Heart left ventricle (tissue), 16 donors: ENCODE data around the gene RMND1. TPM values are rescaled to one million over a fixed set of nuclear protein-coding genes. Genes with fewer than 3 reads are reported as not detected.
"Not testable (repeated sequence)": the region's sequence is repeated elsewhere in the genome, so short reads cannot be mapped to it uniquely, and the experiment has no call there.

Experiments
- ATAC-seq, 4 donors: fragments of 200-7000 bp; cut with Tn5 transposase; one replicate each; pipeline ENCODE4 v1.9.1; 2020 to 2022; ENCODE audit warnings: moderate library complexity in 4 of 4, mild to moderate bottlenecking in 3 of 4, moderate number of reproducible peaks in 1 of 4
- DNase-seq, 5 donors: peaks; one replicate each; pipeline ENCODE4 v3.0.0-alpha.2; 2020
- H3K27ac ChIP-seq, 12 donors: fragments of 200-600 bp; sonication (generic) in 4 of 12; one replicate each; pipeline versions ENCODE4 v1.5.0 to v1.8.0; 2016 to 2022; ENCODE audit warnings: mild to moderate bottlenecking in 2 of 12
- H3K27me3 ChIP-seq, 9 donors: fragments of 200-600 bp; sonication (generic) in 2 of 9; one replicate each; pipeline versions ENCODE4 v1.5.1 to v1.8.0; 2016 to 2022; ENCODE audit warnings: mild to moderate bottlenecking in 3 of 9
- H3K36me3 ChIP-seq, 9 donors: fragments of 200-600 bp; sonication (generic) in 2 of 9; one replicate each; pipeline versions ENCODE4 v1.5.0 to v1.8.0; 2018 to 2022; ENCODE audit warnings: mild to moderate bottlenecking in 2 of 9
- H3K4me1 ChIP-seq, 12 donors: fragments of 200-600 bp; sonication (generic) in 4 of 12; one replicate each; pipeline versions ENCODE4 v1.5.0 to v1.8.0; 2016 to 2022; ENCODE audit warnings: mild to moderate bottlenecking in 3 of 12
- H3K4me3 ChIP-seq, 12 donors: fragments of 200-600 bp; sonication (generic) in 4 of 12; one replicate each; pipeline versions ENCODE4 v1.5.0 to v1.8.0; 2017 to 2022; ENCODE audit warnings: mild to moderate bottlenecking in 9 of 12, moderate library complexity in 4 of 12
- H3K9me3 ChIP-seq, 12 donors: fragments of 200-600 bp; sonication (generic) in 4 of 12; one replicate each; pipeline versions ENCODE4 v1.5.0 to v1.8.0; 2016 to 2022; ENCODE audit warnings: mild to moderate bottlenecking in 1 of 12
- CTCF ChIP-seq, 12 donors: fragments of 200-600 bp; sonication (generic) in 4 of 12; IDR thresholded peaks; one replicate each; pipeline versions ENCODE4 v1.5.0 to v1.8.0; 2018 to 2022; ENCODE audit warnings: antibody characterized with exemption in 12 of 12, mild to moderate bottlenecking in 5 of 12
- POLR2A ChIP-seq, 2 donors: fragments of 450-650 bp; IDR thresholded peaks; one replicate each; pipeline ENCODE4 v1.6.1; 2017; ENCODE audit warnings: antibody characterized with exemption in 2 of 2, mild to moderate bottlenecking in 2 of 2, moderate library complexity in 2 of 2
- WGBS, 4 donors: extraction: QIAGEN DNeasy Blood & Tissue Kit in 2 of 4; methylation state at CpG; one replicate each; pipeline versions ENCODE4 v1.1.5 to v1.1.7; 2013 to 2018; 5-methylcytosine and 5-hydroxymethylcytosine counted together
- intact Hi-C, 10 donors: fragments of 100-400 bp; cut with DNase I; formaldehyde crosslinking; loops; one replicate each; pipeline versions ENCODE4 v1.11.1 to v1.14.2; 2022
- polyA plus RNA-seq, 2 donors: library from polyadenylated mRNA; stranded (reverse); fragments of 200-250 nt; gene quantifications; one replicate each; pipeline ENCODE4 v1.2.3, GENCODE V29; 2013
- total RNA-seq, 9 donors: library from RNA; depleted of rRNA in 2 of 9; stranded (reverse); fragments of >200 nt in 2 of 9; fragmentation: NEBNext Ultra II Directional in 3 of 9; extraction: Animal tissue kit (Norgen Biotek cat#: 25700) in 3 of 9; gene quantifications; one replicate each; pipeline versions ENCODE4 v1.1.0 to v1.2.4, GENCODE V29; 2016 to 2023
- donor health status: ischemic (EF 13 %, LVEDD 7.1; RV severe dilation, severe dysfunction).
- donor health status: healthy with polysubstance abuse.
- donor health status: DM: no; HTN: yes; CAD: no.
- donor health status: DM: no; HTN: no; CAD: no.
- donor health status: ischemic (EF 25% LVEDD 6.9; RV normal size, moderate dysfunction).
- donor health status: ischemic (EF 25% LVEDD 5.7; RV mildly dilated, moderate dysfunction).
- donor health status: healthy.
- donor health status: DM: yes; HTN: yes; CAD: no.
- donor health status: ischemic (EF 35%, LVEDD 5.7; RV mildly dilated, moderate dysfunction).
- donor health status: nonischemic (EF 11% LVEDD 7.7; RV severe dilation, severe dysfunction).
- donor health status: DM: yes; HTN: yes; CAD: no.
- donor health status: PGD.
- donor health status: ischemic (EF 29% LVEDD 5.4; RV normal size, mild dysfunction).
- donor health status: nonischemic (EF 23%, LVEDD 6.1; RV moderate dilation, normal function).

The RMND1 gene
- total and polyA plus RNA-seq, 11 donors: 10.2 to 21.5 (median 17.0) TPM

DNA sequence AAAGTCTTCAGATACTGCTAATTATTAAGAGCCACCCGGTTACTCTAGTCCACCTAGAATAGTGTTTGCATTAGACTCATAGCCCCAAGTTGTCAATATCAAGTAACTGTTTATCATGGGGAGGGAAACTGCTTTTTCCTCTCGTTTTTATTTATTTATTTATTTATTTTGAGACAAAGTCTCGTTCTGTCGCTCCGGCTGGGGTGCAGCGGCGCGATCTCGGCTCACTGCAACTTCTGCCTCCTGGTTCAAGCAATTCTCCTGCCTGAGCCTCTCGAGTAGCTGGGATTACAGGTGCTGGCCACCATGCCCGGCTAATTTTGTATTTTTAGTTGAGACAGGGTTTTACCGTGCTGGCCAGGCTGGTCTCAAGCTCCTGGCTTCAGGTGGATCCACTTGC lies 25.8 kb upstream of the RMND1 start:
- WGBS, 4 donors: 92 to 96% (median 94%) methylated on average over 12 of the region's 12 CpGs
- H3K4me3 ChIP-seq: no peak overlapping the region
- peaks cover 0 to 26% (median 0%) of the 10 kb centered on the region in 12 donors for H3K4me1 ChIP-seq
- H3K36me3 ChIP-seq: no peaks in the 10 kb centered on the region
- H3K9me3 ChIP-seq: no peaks in the 10 kb centered on the region
- DNase-seq (no peak), ATAC-seq (no peak)
- no peaks in the 10 kb centered on the region for H3K27me3 ChIP-seq
- H3K27ac ChIP-seq: no peak overlapping the region
- TF ChIP-seq POLR2A (IDR thresholded peaks at IDR 0.05) (no peak), CTCF (IDR thresholded peaks at IDR 0.05) (no peak)
- intact Hi-C loops: loop anchor here in 7 of 10 donors (5.0 to 10.0 kb wide), 5 partner anchors 35 to 583 kb away; no protein-coding TSS in a partner anchor

GRCh38 chr6:151475653-151476523 lies 24.0 kb upstream of the RMND1 start:
- Histone ChIP-seq H3K4me1 (peaks cover 0 to 10% (median 0%) of the 10 kb centered on the region in 12 donors), H3K36me3 (no peaks in the 10 kb centered on the region), H3K9me3 (no peaks in the 10 kb centered on the region), H3K27ac (no peak overlapping the region), H3K4me3 (peak overlapping the region in 4 of 12 donors; percentile 2 to 28 (median 10)), H3K27me3 (no peaks in the 10 kb centered on the region)
- TF ChIP-seq POLR2A (IDR thresholded peaks at IDR 0.05) (no peak), CTCF (IDR thresholded peaks at IDR 0.05) (peak; percentile 74 to 93 (median 84))
- intact Hi-C loops: loop anchor here in 7 of 10 donors (5.0 to 10.0 kb wide), 5 partner anchors 34 to 581 kb away; no protein-coding TSS in a partner anchor
- ATAC-seq (peak in 1 of 4 donors; percentile 46), DNase-seq (peak in 2 of 5 donors; percentile 25 to 30)
- WGBS, 4 donors: 33 to 40% (median 34%) methylated on average over 13 to 16 of the region's 16 CpGs

DNA sequence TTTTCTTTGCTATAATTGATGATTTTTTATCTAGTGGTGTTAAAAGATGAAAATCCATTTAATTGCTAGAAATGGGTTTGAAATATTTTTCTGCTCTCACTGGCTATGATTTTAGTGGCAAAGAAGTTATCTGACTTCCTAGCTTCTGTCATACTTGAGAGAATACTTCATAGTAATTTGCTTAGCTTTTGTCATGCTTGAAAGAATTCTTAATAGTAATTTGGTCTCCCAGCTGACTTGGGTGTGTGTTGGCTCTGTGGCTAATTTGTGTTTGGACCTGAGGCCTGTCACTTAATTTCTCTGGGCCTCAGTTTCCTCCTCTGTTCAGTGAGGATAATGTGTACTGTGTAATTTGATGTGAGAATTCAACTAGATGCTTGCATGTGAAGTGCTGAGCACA lies 12.8 kb upstream of the RMND1 start:
- ATAC-seq (no peak), DNase-seq (no peak)
- Histone ChIP-seq H3K4me3 (no peak overlapping the region), H3K27ac (no peak overlapping the region), H3K27me3 (no peaks in the 10 kb centered on the region), H3K4me1 (no peaks in the 10 kb centered on the region), H3K9me3 (no peaks in the 10 kb centered on the region), H3K36me3 (peaks cover 0 to 94% (median 71%) of the 10 kb centered on the region in 9 donors)
- intact Hi-C loops: no loop called here
- TF ChIP-seq POLR2A (IDR thresholded peaks at IDR 0.05) (no peak), CTCF (IDR thresholded peaks at IDR 0.05) (no peak)

DNA sequence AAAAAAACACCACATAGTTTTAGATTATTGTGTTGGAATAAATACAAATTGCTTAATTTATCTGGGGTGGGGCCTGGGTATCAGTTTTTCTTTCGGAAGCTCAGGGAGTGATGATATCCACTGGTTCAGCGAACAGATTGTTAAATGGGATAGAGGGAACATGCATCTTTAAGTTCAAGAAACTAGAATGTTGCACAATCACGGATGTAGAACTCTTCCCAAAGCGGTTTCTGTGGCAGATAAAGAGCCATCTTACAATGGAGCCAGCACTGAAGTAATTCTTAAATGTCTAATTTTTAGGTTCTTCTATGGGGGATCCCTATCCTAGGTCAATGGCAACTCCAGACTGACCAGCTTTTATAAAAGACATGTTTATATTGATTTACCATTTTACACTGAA lies 9.7 kb upstream of the RMND1 start:
- ATAC-seq: no peak
- intact Hi-C loops: no loop called here
- Histone ChIP-seq H3K4me1 (no peaks in the 10 kb centered on the region), H3K36me3 (peaks cover 0 to 98% (median 75%) of the 10 kb centered on the region in 9 donors), H3K4me3 (no peak overlapping the region), H3K27me3 (no peaks in the 10 kb centered on the region), H3K9me3 (no peaks in the 10 kb centered on the region), H3K27ac (no peak overlapping the region)
- no peak for DNase-seq
- TF ChIP-seq CTCF (IDR thresholded peaks at IDR 0.05) (no peak), POLR2A (IDR thresholded peaks at IDR 0.05) (no peak)
- 89 to 93% (median 90%) methylated on average over 4 of the region's 4 CpGs for WGBS, 4 donors

DNA sequence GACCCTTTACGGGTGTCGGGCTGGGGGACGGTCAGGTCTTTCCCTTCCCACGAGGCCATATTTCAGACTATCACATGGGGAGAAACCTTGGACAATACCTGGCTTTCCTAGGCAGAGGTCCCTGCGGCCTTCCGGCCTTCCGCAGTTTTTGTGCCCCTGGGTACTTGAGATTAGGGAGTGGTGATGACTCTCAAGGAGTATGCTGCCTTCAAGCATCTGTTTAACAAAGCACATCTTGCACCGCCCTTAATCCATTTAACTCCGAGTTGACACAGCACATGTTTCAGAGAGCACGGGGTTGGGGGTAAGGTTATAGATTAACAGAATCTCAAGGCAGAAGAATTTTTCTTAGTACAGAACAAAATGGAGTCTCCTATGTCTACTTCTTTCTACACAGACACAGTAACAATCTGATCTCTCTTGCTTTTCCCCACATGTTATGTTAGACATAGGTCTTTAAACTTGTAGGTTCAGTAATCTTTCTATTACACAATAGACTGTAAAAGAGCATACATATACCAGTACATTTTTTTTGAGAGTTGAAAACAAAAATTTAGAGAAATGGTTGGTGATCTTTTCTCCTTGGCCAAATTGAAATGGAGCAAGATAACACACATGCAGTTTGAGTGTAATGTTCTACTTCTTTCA lies 3.9 kb upstream of the RMND1 start:
- not testable (repeated sequence) for H3K4me3 ChIP-seq, DNase-seq, H3K9me3 ChIP-seq, H3K27ac ChIP-seq, H3K27me3 ChIP-seq, ATAC-seq
- H3K36me3 ChIP-seq: peaks cover 0 to 51% (median 28%) of the 10 kb centered on the region in 9 donors
- WGBS, 4 donors: 71 to 92% (median 81%) methylated on average over 6 to 8 of the region's 10 CpGs
- intact Hi-C loops: loop anchor here in 1 of 10 donors (10.0 kb wide), 1 partner anchor 61 kb away; the partner anchor contains the start of gene ZBTB2
- peaks cover 0 to 27% (median 22%) of the 10 kb centered on the region in 12 donors for H3K4me1 ChIP-seq
